Thyroid gland (tissue), 4 donors: ENCODE results near the gene NUBPL.

Experiments used
- POLR2A ChIP-seq, 2 donors: fragments of 450-650 bp; IDR thresholded peaks; one replicate each; pipeline ENCODE4 v1.6.1; 2017; ENCODE audit warnings: antibody characterized with exemption in 2 of 2, mild to moderate bottlenecking in 2 of 2, moderate library complexity in 1 of 2
- TF ChIP-seq, protein P1 (sequence below), 6 experiments: fragments of 200-600 bp in 3 of 6; fragments of 450-650 bp in 3 of 6; sonication (generic) in 3 of 6; IDR thresholded peaks; one replicate each; pipeline ENCODE4 v1.5.1; 2016 to 2019; ENCODE audit warnings: antibody characterized with exemption in 6 of 6, mild to moderate bottlenecking in 2 of 6, inconsistent platforms in 1 of 6, moderate library complexity in 1 of 6

DNA sequence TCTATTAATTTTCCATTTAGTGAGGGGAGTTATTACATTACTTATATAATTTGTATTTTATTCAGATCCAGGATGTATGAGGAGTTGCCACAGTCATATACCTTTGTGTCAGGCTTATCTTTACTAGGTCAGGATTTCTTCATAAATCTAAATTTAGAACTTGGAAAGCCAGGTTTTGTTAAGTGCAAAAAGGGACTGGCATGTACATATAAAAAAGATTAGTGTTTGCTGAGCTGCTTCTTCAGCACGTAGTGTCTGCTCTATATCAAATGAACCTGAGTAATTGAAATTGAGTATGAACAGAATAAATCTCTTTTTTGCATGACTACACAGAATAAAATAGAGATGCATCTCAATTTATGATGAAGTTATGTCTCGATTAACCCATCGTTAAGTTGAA is 157.4 kb downstream of the NUBPL start:
- TF ChIP-seq, protein P1, sequence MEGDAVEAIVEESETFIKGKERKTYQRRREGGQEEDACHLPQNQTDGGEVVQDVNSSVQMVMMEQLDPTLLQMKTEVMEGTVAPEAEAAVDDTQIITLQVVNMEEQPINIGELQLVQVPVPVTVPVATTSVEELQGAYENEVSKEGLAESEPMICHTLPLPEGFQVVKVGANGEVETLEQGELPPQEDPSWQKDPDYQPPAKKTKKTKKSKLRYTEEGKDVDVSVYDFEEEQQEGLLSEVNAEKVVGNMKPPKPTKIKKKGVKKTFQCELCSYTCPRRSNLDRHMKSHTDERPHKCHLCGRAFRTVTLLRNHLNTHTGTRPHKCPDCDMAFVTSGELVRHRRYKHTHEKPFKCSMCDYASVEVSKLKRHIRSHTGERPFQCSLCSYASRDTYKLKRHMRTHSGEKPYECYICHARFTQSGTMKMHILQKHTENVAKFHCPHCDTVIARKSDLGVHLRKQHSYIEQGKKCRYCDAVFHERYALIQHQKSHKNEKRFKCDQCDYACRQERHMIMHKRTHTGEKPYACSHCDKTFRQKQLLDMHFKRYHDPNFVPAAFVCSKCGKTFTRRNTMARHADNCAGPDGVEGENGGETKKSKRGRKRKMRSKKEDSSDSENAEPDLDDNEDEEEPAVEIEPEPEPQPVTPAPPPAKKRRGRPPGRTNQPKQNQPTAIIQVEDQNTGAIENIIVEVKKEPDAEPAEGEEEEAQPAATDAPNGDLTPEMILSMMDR (IDR thresholded peaks at IDR 0.05) = no peak
- no peak for TF ChIP-seq POLR2A (IDR thresholded peaks at IDR 0.05)
